D341Med (cell line): Measurements from ENCODE around the gene TMEM229A.
"Not testable (repeated sequence)": the region's sequence is repeated elsewhere in the genome, so short reads cannot be mapped to it uniquely, and the experiment has no call there.

Experiments used
- DNase-seq: peaks from one replicate; pipeline ENCODE4 v3.0.0; 2012; ENCODE audit warnings: low spot score

TMEM229A gene

DNA sequence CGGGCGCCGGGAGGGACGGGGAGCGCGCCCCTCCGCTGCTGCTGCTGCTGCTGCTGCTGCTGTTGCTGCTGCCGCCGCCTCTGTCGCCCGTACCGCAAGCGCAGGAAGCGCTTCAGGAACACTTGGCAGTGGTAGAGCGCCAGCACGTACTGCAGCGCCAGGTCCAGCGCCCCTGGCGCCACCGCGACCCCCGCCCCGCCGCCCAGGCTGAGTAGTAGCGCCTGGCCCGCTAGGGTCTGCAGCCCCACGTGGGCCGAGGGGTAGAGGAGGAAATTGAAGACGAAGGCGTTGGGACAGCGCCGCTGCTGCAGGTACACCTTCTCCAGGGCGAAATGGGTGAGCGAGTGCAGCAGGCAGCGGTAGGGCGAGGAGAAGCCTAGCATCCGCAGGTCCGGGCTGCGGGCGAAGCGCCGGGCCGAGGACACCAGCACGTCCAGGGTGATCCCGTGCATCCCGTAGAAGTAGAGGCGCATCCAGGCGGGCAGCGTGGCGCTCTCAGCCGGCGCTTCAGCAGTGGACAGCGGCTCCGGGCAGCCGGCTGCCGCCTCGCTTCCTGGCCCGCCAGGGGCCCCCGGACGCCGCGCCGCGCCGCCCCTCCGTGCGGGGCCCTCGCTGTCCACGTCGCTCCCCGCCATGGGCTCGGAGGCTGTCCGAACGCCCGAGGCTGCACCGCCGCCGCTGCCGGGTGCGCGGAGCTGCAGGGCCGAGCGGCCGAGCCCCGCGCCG, at the start of gene TMEM229A:
Gene TMEM229A, minus strand, starts transcription at position 699 of the 726 bp plus-strand sequence. Its CDS starts 64 bp downstream, at position 635.
- DNase-seq: peak; percentile 76

DNA sequence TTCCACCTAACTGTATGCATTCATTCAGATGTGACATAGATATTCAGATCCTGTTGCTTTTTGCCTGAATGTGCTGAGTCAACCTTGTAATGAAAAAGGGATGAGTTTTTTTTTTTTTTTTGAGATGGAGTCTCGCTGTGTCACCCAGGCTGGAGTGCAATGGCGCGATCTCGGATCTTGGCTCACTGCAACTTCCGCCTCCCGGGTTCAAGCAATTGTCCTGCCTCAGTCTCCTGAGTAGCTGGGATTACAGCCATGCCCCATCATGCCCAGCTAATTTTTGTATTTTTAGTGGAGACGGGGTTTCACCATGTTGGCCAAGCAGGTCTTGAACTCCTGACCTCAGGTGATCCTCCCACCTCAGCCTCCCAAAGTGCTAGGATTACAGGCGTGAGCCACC, 49.4 kb upstream of the TMEM229A start:
- not testable (repeated sequence) for DNase-seq

DNA sequence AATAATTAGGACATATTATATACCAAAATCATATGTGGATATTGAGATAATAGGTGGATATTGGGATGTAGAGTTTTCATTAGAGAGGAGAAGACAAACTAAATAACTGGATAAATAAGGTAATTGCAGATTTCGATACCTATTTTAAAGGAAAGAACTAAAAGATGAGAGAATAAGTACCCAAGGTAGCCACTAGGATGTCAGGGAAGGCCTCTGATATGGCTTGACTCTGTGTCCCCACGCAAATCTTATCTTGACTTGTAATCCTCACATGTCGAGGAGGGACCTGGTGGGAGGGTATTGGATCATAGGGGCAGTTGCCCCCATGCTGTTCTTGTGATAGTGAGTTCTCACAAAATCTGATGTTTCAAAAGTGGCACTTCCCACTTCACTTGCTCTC, 44.7 kb upstream of the TMEM229A start:
- no peak for DNase-seq

DNA sequence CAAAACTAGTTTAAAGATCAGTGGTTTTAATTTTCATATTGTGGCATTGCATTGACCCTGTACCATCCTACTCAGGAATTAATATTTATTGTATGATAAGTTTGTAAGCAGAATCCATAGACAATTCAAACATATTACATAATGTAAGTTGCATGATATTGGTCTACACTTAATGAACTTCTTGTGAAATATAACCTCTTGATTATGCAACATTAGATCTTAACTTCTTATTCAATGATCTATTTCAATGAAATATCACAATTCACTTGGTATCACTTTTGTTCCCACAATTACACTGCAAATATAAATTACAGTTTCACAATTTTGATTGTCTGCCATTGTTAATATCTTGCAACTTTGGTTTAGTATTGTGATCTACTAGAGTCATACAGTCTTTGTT, 44.0 kb upstream of the TMEM229A start:
- no peak for DNase-seq

DNA sequence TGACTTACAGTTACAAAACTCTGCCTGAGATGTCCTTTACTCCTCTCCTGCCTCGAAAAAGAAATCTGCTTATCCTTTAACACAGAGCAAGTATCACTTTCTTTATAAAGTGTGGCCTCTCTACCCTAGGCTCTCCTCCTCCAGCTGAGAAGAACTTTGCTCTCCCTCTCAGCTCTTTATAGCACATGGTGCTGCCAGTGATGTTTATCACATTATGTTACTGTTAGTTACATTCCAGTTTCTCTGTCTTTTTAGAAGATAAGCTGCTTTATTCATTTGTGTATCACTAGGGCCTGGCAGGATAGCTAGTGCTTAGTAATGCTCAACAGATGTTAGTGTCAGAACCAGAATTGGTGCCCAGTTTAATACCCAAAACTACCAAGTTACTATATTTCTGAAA, 41.1 kb upstream of the TMEM229A start:
- DNase-seq: peak; percentile 23

DNA sequence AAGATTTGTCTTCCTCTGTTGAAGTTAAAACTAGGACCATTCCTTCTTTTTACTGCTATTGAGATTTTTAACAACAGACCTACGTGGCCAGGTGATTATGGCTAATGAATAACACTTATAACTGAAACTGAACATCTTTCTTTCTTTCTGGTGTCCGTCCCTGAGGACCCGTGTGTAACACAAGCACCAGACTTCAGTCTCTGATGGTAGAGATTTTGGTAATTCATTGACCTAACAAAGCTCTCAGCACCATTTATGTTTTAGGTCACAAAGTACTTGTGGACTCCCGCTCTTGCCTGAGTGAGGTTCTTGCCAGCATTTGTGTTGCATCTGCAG, 40.4 kb upstream of the TMEM229A start:
- DNase-seq: no peak

DNA sequence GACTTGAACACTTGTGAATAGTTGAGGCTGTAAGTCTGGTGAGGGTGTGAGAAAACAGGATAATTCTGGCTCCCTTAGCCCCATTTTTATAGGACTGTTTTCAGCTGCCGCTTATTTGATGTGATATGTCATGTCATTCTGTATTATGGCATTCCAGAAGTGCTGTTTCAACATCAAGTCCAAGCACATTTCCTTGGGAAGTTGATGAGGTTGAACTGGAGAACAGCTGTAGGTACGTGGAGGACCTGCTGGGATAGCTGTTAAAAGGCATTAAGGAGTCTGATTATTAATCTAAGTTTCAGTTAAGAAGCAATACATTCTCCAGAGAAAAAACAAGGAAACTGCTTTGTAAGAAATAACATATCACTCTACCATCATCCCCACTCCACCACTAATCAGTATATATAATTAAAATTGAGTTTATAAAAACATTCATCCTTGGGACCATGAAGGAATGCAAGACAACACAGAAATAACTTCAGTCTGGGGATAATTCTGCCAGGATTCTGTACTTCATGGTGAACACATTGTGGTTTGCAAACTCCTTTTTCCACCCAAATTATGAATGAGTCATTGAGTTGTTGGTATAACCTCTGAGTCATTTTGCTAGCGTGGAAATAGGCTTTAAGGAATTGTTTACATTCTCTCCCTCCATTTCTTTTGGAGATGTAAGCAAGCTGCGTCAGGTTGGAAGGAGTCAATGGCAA, 39.9 kb upstream of the TMEM229A start:
- DNase-seq: no peak

DNA sequence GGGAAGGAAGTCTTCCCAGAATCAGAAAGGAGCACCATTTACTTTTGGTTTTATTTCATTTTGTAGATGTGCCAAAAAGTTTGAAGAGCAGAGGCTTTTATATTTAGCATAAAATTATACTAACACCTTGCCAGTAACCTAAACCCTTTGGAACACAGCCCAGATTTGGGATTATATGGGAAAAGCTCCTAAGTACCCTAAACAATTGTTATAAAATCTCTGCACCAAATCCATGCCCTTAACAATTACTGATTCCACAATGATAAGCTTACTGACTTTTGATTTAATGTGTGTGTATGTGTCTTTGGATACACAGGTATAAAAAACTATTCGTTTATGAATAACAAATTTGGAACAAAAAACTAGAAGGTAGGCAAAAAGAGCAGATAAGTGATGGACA, 39.0 kb upstream of the TMEM229A start:
- DNase-seq: peak; percentile 27

DNA sequence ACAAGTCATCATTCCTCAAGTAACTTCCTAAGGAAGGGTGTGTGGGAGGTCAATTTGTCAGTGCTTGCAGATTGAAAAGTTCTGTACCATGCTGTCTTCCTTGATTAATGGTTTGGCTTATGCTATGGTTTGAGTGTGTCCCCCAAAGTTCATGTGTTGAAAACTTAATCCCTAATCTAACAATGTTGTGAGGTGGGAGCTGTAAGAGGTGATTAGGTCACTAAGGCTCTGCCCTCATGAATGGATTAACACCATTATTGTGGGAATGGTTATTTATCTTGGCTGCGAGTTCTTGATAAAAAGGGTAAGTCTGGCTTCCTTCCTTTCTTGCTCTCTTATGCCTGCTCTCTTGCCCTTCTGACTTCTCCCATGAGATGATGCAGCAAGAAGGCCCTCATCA, 29.3 kb upstream of the TMEM229A start:
- DNase-seq: no peak

DNA sequence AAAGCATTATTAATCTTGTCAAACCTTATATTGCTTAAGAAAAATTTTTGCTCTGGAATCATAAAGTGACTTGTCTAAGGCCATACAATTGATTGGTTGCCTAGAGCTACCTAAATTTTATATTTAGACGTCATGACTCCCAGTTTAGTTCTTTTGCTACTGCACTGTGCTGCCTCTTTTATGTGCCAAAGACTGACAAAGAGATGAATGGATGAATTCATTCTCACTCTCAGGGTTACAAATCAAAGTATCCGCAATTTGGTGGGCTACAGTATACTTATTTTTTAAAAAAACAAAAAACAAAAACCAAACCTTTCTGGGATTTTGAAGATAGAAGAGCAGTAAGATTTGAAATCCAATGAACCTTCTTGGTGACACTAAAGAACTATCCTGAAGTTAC, 27.7 kb upstream of the TMEM229A start:
- DNase-seq: no peak

DNA sequence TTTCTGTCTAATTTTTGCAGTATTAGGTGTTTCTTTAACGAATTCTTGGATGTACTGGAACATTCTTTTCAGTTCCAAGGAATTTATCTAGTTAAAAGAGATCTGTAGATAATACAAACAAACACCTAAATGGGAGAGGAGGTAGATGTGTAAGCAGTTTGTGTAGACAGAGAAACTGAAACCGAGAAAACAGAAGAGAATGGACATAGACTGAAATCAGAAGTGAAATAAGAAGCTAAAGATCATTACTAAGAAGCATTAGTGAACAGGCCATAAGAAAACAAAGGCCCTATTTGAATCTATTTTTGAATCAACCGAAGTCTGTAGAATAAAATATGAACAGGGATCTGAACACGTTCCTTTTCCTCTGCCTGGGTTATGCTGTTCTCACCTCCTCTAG, 26.5 kb upstream of the TMEM229A start:
- DNase-seq: no peak

DNA sequence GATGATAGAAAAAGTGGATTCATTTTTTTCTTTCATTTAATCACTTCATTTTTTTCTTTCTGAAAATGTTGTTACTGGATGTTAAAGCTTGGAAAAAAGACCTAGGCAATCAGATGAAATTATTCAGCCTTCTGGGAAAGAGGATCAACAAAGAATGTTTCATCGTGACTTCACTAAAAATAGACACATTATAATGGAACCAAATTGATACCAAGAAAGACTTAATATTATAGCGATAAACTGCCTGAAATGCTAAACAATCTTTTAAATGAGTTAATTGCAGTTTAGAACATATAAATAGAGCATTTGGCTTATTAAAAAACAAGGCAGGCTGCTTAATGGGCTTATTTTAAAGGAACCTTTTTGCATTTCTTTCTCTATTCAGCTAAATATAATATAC, 25.6 kb upstream of the TMEM229A start:
- DNase-seq: no peak

DNA sequence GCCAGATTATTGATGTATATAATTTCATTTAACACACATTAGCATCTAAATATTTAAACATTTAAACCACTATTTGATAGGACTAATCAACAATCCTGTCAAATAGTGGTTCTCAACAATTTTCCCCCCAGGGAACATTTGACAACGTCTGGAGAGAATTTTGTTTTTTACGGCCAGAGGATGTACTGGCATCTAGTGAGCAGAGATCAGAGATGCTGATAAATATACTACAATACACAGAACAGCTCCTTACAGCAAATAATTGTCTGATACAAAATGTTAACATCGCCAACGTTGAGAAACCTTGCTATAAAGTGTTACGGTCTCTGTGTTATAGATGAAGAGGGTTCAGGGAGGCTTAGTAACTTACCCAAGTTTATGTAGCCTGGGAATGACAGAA, 25.0 kb upstream of the TMEM229A start:
- no peak for DNase-seq

DNA sequence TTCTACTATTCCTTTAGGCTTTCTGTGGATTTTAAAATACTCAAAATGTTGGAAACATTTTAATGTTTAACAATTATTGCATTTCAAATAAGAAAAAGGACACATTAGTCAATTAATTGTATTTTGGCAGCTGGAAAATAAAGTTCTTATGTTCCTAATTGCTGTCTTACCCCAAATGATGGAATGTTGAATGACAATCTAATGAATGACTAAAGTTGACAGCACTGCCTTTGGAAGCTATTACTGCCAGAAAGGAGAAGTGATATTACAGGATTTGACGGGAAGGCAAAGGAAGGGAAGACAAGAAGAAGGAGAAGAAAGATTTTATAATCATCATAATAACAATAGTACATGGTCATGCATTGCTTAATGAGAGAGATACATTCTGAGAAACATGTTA, 23.4 kb upstream of the TMEM229A start:
- DNase-seq: no peak

DNA sequence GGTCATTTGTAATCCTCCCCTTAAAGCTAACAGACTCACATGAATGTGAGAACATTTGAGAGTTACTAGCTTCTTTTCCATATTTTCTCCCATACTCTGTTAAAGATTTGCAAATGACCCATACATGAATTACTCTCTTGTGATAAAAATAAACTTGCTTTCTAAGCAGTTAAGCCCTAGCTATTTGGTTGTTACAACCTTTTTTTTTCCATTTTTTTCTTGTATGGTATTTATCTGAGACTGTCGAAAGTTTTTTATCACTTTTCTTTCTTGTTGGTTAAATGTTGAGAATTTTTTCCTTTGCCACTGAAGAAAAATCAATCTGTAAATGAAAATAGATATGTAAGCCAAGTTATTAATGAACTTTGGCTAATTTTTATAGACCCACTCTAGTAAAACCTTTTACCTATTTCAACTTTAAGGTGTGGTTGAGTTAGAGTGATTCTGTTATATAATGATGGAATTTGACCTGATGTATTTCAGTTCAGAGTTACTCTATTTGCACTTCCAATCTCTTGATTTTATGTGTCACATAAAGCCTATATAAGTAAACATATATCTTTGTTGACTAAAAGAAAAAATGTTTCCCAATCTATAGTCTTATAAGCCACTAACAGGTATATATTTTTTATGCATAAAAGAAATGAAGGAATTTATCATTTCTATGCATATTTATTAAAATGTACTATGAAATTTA, 19.0 kb upstream of the TMEM229A start:
- DNase-seq: no peak

DNA sequence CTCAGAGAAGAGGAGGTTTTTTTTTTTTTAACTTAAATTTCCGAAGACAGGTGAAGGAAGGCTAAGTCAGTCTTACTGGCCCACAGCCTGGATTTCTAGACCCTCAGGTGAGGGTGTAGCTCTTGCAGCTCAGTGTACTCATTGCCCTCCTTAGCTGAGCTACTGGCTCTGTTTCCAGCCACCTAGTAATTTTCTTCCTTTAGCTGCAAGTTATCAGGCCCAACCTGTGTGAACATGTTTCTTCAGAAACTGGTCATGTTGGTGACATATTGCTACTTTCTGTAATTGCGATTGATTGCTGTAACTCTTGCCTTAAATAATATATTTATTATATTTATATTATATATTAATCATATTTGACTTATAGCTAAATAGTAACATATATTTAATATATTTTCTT, 10.0 kb upstream of the TMEM229A start:
- no peak for DNase-seq

DNA sequence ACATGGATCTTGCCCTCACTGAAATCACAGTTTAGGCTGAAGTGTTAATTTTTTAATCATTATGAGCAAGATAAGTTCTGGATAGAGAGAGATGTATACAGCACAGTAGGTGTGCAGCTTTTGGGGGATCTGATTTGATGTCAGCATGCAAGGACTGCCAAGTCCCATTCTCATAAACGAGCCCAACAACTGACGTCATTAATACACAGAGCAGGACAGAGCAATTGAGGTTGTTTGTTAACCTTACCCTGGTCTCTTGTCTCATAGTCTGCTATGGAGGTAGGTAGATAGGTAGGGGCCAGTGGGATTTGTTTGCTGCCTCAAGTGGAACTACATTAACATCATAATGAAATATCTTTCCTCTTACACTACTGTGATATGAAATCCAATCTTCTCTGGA, 8.6 kb upstream of the TMEM229A start:
- DNase-seq: no peak

DNA sequence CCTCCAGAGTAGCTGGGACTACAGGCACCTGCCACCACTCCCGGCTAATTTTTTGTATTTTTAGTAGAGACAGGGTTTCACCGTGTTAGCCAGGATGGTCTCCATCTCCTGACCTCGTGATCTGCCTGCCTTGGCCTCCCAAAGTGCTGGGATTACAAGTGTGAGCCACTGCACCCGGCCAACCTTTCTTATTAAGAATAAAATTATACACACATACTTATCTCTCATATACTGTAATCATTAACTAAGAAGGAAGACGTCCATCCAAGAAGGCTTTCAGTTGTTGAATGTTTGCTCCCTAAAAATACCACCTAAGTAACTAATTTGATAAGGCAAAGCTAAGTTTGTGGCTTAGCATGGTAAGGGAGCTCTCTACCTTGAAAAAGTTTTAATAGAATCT, 5.0 kb upstream of the TMEM229A start:
- not testable (repeated sequence) for DNase-seq

DNA sequence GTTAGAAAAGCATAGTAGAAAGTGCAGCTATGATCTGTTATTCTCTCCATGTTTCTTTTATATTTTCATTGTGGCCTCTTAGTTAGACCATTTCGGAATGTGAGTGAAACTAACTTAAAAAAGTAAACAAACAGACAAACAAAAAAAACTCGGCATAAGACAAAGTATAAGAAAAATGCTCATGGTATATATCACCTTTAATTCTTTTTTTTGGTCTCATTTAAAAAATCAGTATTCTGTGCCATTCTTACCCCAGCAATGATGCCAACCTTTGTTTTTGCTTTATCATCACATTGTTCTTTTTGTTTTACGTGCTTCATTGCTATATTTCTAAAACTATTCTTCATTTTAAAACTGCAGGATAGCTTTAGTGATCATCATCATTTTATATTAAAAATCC, 2.8 kb upstream of the TMEM229A start:
- no peak for DNase-seq

DNA sequence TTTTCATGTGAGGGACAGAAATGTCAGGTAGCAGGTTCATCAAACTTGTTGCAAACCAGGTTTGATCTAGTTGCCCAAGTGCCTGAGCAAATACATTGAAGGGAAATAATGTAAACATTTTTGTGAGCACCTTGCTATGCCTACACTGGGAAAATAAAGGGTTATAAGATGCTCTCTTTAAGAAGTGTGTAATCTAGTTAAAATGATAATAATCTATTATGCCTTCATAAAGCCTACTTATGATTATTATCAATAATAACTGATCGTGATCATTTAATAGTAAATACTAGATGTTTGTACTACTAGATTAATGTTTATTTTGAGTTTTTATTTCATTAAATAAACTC, 1.9 kb upstream of the TMEM229A start:
- DNase-seq: no peak

DNA sequence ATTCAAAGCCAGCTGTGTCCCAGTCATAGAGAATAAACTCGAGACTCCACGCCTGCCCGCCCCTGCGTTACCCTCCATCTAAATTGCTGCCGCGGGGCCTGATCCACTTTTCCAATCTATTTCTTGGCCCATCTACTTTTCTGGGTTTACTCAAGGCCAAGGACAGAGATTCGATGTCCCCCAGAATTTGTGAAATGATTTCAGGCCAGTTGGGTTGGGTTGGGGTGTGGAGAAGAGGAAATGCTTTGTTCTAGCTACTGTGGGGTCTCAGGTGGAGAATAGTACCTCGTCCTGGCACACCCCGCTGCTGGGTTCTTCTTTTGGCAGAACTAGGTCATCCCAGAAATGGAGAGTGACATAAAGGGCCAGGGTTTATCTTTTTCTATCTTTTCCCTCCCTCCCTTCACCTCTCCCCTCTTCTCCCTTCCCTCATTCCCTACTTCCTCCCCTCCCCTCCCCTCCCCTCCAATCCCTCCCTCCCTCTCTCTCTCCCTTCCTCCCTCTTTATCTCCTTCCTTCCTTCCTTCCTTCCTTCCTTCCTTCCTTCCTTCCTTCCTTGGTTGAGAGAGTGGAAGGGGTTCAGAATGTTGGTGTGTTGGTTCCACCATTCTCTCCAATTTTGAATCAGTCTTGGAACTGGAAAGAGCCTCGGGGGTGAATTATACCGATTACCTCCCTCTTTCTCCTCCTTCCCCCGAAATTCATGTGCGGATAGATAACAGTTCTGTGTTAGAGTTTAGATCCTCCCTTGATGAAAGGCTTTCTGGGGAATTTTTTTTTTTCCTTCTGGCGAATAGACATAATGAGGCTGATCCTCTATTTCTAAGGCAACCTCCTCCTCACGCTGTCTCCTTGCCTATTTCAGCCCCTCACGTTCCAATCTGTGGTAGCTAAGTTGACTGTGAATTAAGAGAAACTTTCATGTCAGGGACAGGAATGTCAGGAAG, 1.2 kb upstream of the TMEM229A start:
- DNase-seq: no peak

DNA sequence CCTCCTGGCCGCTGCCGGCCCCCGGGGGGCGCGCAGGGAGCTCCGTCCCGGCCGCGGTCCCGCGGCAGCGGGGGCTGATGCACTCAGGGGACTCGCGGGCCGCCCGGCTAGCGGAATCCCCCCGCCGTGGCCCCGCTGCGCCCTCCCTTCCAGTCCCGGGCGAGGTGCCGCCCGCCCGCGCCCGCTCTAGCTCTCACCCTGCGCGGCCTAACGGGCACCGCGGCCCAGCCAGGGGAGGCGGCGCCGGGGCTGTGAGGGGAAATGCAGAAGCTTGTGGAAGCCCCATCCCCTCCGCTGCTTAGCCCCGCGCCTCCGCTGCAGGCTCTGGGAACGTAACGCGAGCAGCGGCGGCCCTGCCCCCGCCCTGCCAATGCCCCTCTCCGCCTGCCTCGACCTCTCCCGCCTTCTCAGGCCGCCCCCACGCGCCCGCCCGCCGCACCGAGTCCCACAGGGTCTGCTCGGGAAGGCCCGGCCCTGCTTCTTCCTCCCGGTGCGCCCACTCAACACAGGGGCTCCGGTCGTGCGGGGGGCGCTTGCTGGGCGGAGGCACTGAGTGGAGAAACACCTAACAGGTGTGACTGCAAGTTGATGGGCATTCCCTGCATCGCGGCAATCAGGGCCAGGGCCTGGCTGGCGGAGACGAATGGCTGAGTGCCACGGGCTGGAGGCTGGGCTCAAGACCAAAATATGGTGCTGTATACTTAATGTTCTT, 384 bp upstream of the TMEM229A start:
- DNase-seq: peak; percentile 84
